Fibroblast of skin of left quadriceps (primary cell): Measurements from ENCODE around the gene ELMO1.

Experiments used
- DNase-seq, 2 experiments: peaks; one replicate each; pipeline ENCODE4 v3.0.0-alpha.2; 2013; ENCODE audit warnings: low read depth in 2 of 2

Gene ELMO1

DNA sequence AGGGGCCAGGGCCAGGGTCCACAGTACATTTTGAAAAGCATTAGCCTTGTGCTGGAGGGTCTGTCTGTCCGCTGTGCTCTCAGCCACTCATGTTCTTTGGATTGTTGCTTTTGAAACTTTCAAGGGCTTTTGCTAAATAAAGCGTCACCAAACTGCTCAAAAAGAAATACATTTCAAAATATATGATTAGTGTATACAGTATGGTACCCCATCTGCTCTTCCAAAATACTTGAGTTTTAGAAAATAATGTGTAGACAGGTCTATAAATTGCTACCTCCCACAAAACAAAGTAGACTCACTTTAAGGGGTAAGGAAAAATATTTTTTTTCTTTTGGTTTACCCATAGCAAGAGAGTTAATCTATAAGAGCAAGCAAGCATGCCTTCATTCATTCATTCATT, 530.1 kb downstream of the ELMO1 start:
- no peak for DNase-seq

DNA sequence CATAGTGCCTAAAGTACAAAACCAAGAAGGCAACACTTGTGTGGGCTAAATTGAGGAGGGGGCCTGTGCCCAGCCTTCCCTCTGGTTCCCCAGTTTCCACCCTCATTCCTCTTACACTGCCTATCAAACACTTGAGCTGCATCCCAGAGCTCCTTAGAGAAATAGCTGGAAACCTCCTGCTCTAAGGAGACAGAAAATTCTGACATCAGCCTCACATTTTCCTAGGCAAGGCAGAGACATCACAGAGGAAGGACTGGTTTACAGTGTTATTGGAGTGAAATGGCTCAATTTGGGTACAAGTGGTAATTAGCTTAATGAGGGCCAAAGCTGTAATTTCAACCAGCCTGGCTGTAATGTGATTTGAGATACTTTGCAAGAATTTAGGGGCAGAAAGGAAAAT, 532.0 kb downstream of the ELMO1 start:
- DNase-seq = no peak

DNA sequence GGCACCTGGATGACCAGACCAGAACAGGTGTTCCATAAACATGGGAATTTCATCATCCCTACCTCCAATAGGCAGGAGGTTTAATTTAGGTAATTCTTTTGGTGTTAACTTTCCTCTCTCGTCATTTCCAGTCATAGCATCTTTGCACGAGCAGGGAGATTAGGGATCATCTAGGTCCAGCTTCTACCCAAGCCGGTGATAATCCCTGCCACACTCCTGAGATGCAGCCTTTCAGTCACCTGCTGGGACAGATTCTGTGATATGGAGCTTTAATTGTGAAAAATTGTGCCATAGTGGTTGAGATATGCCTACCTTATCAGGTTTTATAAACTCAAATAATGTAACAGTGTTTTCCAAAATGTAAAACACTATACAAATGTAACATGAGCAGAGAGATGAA, 532.5 kb downstream of the ELMO1 start:
- no peak for DNase-seq

GRCh38 chr7:36911788-36912187, 536.9 kb downstream of the ELMO1 start:
- no peak for DNase-seq

DNA sequence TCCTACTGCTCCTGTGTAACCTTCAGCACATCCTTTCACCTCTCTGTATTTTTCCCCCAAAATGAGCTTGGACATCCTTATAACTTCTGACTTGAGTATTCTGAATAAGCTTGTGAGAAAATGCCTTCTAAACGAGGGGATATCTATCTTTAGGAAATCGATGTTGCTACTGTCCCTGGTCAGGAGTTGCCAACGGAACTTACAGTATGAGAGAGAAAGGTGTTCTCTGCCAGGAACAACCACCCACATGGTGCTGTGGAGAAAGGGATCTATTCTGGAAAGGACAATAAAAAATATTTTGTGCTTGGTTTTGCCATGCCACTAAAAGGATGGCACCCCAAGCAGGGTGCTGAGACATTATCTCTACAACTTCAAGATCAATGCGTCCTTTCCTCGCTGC, 537.8 kb downstream of the ELMO1 start:
- DNase-seq = no peak

DNA sequence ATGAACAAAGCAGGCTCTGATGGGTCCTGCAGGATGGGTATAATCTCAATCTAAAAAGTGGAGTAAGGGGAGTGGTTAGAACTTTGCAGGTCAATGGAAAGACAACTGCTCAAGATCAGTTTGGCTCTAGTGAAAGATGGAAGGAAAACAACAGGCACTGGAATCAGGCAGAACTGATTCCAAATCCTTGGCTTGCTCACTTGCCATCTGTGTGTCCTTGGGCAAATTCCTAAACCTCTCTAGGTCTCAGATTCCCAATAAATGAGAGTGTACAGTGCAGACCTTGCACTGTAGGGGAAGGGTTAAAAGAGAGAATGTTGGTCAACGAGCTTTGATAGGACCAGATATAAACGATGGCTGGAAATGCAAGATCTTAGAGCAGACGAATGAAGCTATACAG, 538.3 kb downstream of the ELMO1 start:
- no peak for DNase-seq

DNA sequence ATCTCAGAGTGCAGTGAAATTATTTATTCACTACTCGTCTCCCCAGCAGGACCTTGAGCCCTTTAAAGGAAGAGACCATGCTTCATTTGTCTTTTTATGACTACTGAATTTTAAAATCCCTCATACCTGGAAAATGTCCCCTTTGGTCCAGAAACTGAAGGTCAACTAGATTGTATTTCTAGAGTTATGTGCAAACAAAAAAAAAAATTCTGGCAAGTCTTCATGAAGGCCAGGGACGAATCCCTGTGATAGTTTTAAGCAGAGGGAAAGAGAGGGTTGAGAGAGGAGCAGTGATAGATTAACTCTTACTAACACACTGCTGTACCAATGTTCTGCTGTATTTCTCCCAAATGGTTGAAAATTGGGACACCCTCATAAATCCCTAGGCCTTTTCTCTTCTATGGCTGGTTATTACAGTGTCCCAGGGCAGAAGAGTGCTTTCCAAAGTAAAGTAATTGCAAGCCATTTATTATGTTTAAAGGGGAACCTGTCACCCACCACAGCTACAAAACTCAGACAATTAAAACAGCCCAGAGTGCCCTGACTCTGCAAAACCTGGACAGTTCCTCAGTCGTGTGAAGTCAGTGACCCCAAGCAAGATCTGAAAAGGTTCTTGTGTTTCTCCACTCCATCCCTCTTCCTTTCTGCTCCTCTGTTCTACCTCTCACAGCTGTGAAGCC, 541.6 kb downstream of the ELMO1 start:
- DNase-seq = no peak

GRCh38 chr7:36906448-36906847, 542.2 kb downstream of the ELMO1 start:
- DNase-seq = no peak

- no peak for DNase-seq
Observed at GRCh38 chr7:36905841-36906240, 542.8 kb downstream of the ELMO1 start.

- DNase-seq = no peak
Observed at GRCh38 chr7:36904802-36905201, 543.9 kb downstream of the ELMO1 start.

- no peak for DNase-seq
Observed at GRCh38 chr7:36904101-36904500, 544.6 kb downstream of the ELMO1 start.

DNA sequence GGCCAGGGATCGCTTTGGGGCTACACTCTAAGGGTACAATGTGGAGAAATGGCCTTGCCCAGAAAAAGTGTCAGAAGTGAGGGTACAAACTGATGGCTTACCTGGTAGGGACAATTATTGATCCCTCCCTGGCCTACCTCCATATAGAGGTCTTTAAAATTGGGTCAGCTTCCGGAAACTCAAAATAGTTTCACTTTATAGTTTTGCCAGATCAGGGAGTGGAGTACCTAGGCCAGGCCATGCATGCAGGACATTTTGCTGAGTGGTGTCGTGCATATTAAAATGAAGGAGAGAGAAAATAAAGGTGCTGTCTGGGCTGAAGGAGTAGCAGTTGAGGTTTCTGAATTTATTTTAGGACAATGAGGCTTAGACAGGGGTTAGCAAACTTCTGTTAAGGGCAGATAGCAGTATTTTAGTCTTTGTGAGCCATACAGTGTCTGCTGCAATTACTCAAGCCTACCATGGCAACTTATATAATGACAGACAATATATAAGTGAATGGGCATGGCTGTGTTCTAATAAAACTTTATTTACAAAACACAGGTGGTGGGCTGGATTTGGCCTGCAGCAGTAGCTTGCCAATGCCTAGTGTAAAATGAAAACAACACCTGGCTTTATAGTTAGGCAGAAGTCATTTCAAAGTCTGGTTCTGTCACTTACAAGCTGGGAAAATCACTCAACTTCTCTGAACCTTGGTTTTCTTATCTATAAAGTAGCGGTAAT, 547.5 kb downstream of the ELMO1 start:
- DNase-seq = no peak

GRCh38 chr7:36898186-36898585, 550.5 kb downstream of the ELMO1 start:
- no peak for DNase-seq

GRCh38 chr7:36896956-36897590, 551.6 kb downstream of the ELMO1 start:
- DNase-seq = no peak

GRCh38 chr7:36896418-36896817, 552.2 kb downstream of the ELMO1 start:
- no peak for DNase-seq

- no peak for DNase-seq
Observed at GRCh38 chr7:36895192-36895591, 553.5 kb downstream of the ELMO1 start.

- DNase-seq = no peak
Observed at GRCh38 chr7:36894190-36894589, 554.5 kb downstream of the ELMO1 start.

DNA sequence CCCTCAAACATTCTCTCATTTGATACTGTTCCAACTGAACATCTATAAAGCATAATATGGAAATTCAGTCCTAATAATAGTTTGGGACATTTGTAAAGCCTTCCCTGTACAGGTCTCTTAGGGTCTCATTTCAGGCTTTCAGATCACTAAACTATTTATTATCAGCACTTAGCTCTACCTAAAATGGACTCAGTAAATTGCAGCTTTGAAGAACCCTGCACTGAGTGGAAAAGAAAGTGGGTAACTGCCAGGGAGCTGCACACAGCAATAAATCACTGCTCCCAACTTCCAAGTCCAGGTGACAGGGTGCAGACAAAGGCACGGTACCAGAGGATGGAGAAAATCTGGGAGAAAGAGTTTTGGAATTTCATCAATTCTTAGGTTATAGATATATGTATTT, 559.5 kb downstream of the ELMO1 start:
- no peak for DNase-seq

GRCh38 chr7:36887969-36888368, 560.7 kb downstream of the ELMO1 start:
- no peak for DNase-seq

- DNase-seq = no peak
Observed at GRCh38 chr7:36887233-36887632, 561.4 kb downstream of the ELMO1 start.

- no peak for DNase-seq
Observed at GRCh38 chr7:36884910-36885309, 563.8 kb downstream of the ELMO1 start.

DNA sequence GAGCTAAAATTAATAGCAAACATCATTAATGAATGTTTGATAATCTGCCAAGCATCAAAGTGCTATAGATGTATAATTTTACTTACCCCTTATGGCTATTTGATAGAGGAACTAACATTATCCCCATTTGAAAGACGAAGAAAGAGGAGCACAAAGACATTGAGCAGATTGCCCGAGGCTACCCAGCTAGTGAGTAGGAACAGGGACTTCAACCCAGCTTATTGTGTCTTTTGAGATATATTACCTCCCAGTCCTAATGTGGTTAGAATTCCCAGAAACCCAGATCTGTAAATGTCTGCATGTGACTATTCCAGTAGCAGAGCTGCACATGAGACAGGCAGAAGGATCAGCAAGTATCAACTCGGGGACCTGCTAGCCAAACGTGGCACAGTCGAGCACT, 564.3 kb downstream of the ELMO1 start:
- DNase-seq = no peak

- no peak for DNase-seq
Observed at GRCh38 chr7:36881233-36881874, 567.3 kb downstream of the ELMO1 start.
